HG03565 (cell line): Measurements from ENCODE around the gene ANKRD27.
"Not testable (repeated sequence)": the region's sequence is repeated elsewhere in the genome, so short reads cannot be mapped to it uniquely, and the experiment has no call there.

Experiments
- ATAC-seq: cut with Tn5 transposase; IDR thresholded peaks from one replicate; pipeline ENCODE4 v1.9.1; 2021; ENCODE audit warnings: mild to moderate bottlenecking, moderate library complexity; ENCODE audit not compliant: unreplicated experiment

ANKRD27 gene

GRCh38 chr19:32656379-32656778 lies 18.6 kb downstream of the ANKRD27 start:
- not testable (repeated sequence) for ATAC-seq

- ATAC-seq: no peak
Observed at GRCh38 chr19:32653599-32653915, 21.4 kb downstream of the ANKRD27 start.

- no peak for ATAC-seq
Observed at GRCh38 chr19:32652894-32653598, 21.9 kb downstream of the ANKRD27 start.

GRCh38 chr19:32652331-32652730 lies 22.6 kb downstream of the ANKRD27 start:
- ATAC-seq: not testable (repeated sequence)

- ATAC-seq: no peak
Observed at GRCh38 chr19:32651729-32652140, 23.2 kb downstream of the ANKRD27 start.

GRCh38 chr19:32650671-32651070 lies 24.3 kb downstream of the ANKRD27 start:
- ATAC-seq: no peak

GRCh38 chr19:32649751-32650150 lies 25.2 kb downstream of the ANKRD27 start:
- no peak for ATAC-seq

- no peak for ATAC-seq
Observed at GRCh38 chr19:32647361-32647760, 27.6 kb downstream of the ANKRD27 start.

GRCh38 chr19:32646556-32646955 lies 28.4 kb downstream of the ANKRD27 start:
- ATAC-seq: no peak

GRCh38 chr19:32642771-32643170 lies 32.2 kb downstream of the ANKRD27 start:
- no peak for ATAC-seq

GRCh38 chr19:32638625-32639024 lies 36.4 kb downstream of the ANKRD27 start:
- no peak for ATAC-seq

GRCh38 chr19:32637480-32637879 lies 37.5 kb downstream of the ANKRD27 start:
- no peak for ATAC-seq

- no peak for ATAC-seq
Observed at GRCh38 chr19:32631381-32631780, 43.6 kb downstream of the ANKRD27 start.

GRCh38 chr19:32630338-32630737 lies 44.6 kb downstream of the ANKRD27 start:
- ATAC-seq: no peak

- no peak for ATAC-seq
Observed at GRCh38 chr19:32627714-32628270, 47.2 kb downstream of the ANKRD27 start.

- no peak for ATAC-seq
Observed at GRCh38 chr19:32626969-32627368, 48.0 kb downstream of the ANKRD27 start.

GRCh38 chr19:32624410-32624809 lies 50.6 kb downstream of the ANKRD27 start:
- ATAC-seq: no peak

GRCh38 chr19:32622002-32622401 lies 53.0 kb downstream of the ANKRD27 start:
- no peak for ATAC-seq

- no peak for ATAC-seq
Observed at GRCh38 chr19:32619051-32619685, 55.8 kb downstream of the ANKRD27 start.

- no peak for ATAC-seq
Observed at GRCh38 chr19:32615569-32615968, 59.4 kb downstream of the ANKRD27 start.

- no peak for ATAC-seq
Observed at GRCh38 chr19:32614916-32615315, 60.1 kb downstream of the ANKRD27 start.

- no peak for ATAC-seq
Observed at GRCh38 chr19:32613008-32613407, 62.0 kb downstream of the ANKRD27 start.
